Activated CD8-positive, alpha-beta memory T cell treated with anti-CD3 and anti-CD28 coated beads, Interleukin-2, amount 50 U/mL, for 1 hour (primary cell): ENCODE data around the gene SERINC5.

Experiments used
- DNase-seq: peaks from one replicate; pipeline ENCODE4 v3.0.0-alpha.2; 2020; ENCODE audit errors: extremely low read depth

The SERINC5 gene

GRCh38 chr5:80068246-80068636 is 187.6 kb downstream of the SERINC5 start:
- no peak for DNase-seq

- no peak for DNase-seq
Observed at GRCh38 chr5:80067531-80068245, 188.2 kb downstream of the SERINC5 start.

GRCh38 chr5:80067016-80067415 is 188.8 kb downstream of the SERINC5 start:
- no peak for DNase-seq

GRCh38 chr5:80064124-80064523 is 191.7 kb downstream of the SERINC5 start:
- DNase-seq: no peak
